Measurements from ENCODE around the gene IKZF3. TPM values are rescaled to one million over a fixed set of nuclear protein-coding genes. Genes with fewer than 3 reads are reported as not detected.
"Not testable (repeated sequence)": the region's sequence is repeated elsewhere in the genome, so short reads cannot be mapped to it uniquely, and the experiment has no call there.

Gene IKZF3
- total RNA-seq, 2 donors from 2014 or later, result 1.0 to 1.7 TPM

- intact Hi-C loops (cut with DNase I), result no loop called here
- DNase-seq (no peak), ATAC-seq (no peak)
Measured at GRCh38 chr17:39736319-39737165, 127.6 kb downstream of the IKZF3 start.

- no peak for DNase-seq
- intact Hi-C loops (cut with DNase I), result no loop called here
- no peak for ATAC-seq
Measured at GRCh38 chr17:39735882-39736281, 128.2 kb downstream of the IKZF3 start.

GRCh38 chr17:39732586-39732985 is 131.5 kb downstream of the IKZF3 start:
- intact Hi-C loops (cut with DNase I), result loop anchor here in 1 of 2 donors (5.0 kb wide), 1 partner anchor 110 kb away; no protein-coding TSS in a partner anchor
- ATAC-seq, result no peak
- no peak for DNase-seq

DNA sequence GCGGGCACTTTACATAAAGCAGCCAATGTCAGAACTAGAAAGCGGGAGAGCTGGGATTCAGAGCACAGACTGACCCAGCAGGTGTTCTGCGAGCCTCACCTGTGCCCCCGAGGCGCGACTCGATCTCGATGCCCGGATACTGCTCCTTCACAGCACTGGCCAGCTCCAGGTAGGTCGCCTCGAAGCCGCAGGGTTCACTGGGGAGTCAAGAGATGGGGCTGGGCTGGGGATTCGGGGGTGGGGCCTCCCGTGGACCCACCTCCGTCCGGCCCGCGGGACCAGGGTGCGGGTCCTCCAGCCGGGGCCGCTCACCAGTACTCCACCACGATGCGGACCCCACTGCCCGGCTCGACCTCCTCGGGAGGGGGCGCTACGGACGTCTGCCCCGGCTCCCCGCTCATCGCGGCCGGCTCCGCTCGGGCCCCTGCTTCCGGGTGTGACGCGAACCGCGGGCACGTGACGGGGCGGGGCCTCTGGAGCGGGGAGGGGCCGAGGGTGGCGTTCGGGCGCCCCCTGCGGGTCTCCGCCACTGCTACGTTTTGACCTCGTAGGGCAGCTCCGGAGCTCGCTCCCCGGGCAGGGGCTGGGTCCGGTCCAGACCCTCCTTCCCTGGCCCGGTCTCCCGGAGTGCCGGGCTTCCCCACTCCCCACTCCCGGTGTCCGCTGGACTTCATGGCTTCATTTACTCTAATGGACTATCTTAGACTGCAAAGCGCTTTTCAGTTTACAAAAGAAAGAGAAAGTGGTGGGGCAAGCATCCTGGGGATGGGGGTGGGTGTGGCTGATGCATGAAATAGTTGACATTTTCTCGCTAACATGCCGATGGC is 133.8 kb downstream of the IKZF3 start, which contains the start of gene MIEN1:
Gene MIEN1, minus strand, starts transcription at position 438 of the 827 bp plus-strand sequence. Its CDS starts 37 bp downstream, at position 401.
- ATAC-seq, result peak; percentile 97
- peak; percentile 93 for DNase-seq
- intact Hi-C loops (cut with DNase I), result loop anchor here in 1 of 2 donors (5.0 kb wide), 1 partner anchor 108 kb away; no protein-coding TSS in a partner anchor

GRCh38 chr17:39729280-39729851 is 134.7 kb downstream of the IKZF3 start:
- intact Hi-C loops (cut with DNase I), result no loop called here
- DNase-seq, result no peak
- ATAC-seq, result no peak

DNA sequence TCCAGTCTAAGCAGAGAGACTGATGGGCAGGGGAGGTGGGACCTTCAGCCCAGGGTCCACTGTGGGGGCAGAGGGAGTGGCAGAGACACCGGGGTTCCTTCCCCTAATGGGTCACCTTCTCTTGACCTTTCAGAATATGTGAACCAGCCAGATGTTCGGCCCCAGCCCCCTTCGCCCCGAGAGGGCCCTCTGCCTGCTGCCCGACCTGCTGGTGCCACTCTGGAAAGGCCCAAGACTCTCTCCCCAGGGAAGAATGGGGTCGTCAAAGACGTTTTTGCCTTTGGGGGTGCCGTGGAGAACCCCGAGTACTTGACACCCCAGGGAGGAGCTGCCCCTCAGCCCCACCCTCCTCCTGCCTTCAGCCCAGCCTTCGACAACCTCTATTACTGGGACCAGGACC is 136.6 kb downstream of the IKZF3 start:
- ATAC-seq, result no peak
- DNase-seq, result no peak
- intact Hi-C loops (cut with DNase I), result no loop called here

- intact Hi-C loops (cut with DNase I), result no loop called here
- DNase-seq, result no peak
- no peak for ATAC-seq
Measured at GRCh38 chr17:39726617-39727016, 137.5 kb downstream of the IKZF3 start.

DNA sequence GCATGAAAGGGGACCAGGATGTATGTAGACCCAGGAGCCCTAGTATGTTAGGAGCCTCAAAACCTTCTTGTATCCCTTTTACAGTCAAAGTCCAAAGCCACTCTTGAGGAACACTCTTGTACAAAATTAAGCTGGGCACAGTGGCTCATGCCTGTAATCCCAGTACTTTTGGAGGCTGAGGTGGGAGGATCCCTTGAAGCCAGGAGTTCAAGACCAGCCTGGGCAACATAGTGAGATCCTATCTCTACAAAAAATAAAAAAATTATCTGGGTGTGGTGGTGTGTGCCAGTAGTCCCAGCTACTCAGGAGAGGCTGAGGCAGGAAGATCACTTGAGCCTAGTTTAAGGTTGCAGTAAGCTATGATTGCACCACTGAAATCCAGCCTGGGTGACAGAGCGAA is 138.2 kb downstream of the IKZF3 start:
- DNase-seq; intact Hi-C loops (cut with DNase I); ATAC-seq: not testable (repeated sequence)

DNA sequence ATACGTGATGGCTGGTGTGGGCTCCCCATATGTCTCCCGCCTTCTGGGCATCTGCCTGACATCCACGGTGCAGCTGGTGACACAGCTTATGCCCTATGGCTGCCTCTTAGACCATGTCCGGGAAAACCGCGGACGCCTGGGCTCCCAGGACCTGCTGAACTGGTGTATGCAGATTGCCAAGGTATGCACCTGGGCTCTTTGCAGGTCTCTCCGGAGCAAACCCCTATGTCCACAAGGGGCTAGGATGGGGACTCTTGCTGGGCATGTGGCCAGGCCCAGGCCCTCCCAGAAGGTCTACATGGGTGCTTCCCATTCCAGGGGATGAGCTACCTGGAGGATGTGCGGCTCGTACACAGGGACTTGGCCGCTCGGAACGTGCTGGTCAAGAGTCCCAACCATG is 139.4 kb downstream of the IKZF3 start:
- DNase-seq (no peak), ATAC-seq (no peak)
- intact Hi-C loops (cut with DNase I), result no loop called here

GRCh38 chr17:39722965-39723848 is 140.9 kb downstream of the IKZF3 start:
- DNase-seq (no peak), ATAC-seq (peak; percentile 25 to 36)
- intact Hi-C loops (cut with DNase I), result no loop called here

- DNase-seq (no peak), ATAC-seq (no peak)
- intact Hi-C loops (cut with DNase I), result no loop called here
Measured at GRCh38 chr17:39722104-39722503, 142.0 kb downstream of the IKZF3 start.

- DNase-seq (no peak), ATAC-seq (no peak)
- intact Hi-C loops (cut with DNase I), result no loop called here
Measured at GRCh38 chr17:39719563-39720355, 144.4 kb downstream of the IKZF3 start.

DNA sequence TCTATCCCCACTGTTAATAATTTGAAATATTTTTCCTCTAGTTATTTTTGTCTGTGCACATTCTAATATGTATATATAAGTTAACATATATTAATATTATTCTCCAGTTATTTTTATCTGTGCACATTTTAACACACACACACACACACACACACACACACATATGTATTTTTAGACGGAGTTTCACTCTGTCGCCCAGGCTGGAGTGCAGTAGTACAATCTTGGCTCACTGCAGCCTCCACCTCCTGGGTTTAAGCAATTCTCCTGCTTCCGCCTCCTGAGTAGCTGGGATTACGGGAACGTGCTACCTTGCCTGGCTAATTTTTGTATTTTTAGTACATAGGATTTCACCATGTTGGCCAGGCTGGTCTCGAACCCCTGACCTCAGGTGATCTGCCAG is 146.5 kb downstream of the IKZF3 start:
- DNase-seq (no peak), ATAC-seq (no peak)
- intact Hi-C loops (cut with DNase I), result no loop called here

DNA sequence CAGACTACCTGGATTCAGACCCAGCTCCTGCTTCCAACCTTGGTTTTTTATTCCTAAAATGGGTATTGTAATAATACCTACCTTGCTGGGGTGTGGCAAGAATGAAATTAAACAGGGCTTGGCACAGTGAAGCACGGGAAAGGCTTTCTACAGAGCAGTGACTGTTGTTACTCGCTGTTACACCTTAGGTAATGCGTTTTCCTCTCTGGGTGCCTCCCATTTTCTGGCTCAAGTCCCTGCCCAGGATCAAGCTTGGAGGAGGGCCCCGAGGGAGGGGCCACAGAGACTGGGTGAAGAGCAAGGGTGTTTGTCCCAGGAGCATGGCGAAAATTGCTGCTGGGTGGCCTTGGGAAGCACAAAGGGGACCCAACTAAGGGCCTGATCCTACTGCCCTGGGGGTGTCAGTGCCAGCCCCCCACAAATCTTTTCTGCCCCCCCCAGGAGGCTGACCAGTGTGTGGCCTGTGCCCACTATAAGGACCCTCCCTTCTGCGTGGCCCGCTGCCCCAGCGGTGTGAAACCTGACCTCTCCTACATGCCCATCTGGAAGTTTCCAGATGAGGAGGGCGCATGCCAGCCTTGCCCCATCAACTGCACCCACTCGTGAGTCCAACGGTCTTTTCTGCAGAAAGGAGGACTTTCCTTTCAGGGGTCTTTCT is 147.1 kb downstream of the IKZF3 start:
- peak; percentile 64 to 83 for ATAC-seq
- no peak for DNase-seq
- intact Hi-C loops (cut with DNase I), result no loop called here

DNA sequence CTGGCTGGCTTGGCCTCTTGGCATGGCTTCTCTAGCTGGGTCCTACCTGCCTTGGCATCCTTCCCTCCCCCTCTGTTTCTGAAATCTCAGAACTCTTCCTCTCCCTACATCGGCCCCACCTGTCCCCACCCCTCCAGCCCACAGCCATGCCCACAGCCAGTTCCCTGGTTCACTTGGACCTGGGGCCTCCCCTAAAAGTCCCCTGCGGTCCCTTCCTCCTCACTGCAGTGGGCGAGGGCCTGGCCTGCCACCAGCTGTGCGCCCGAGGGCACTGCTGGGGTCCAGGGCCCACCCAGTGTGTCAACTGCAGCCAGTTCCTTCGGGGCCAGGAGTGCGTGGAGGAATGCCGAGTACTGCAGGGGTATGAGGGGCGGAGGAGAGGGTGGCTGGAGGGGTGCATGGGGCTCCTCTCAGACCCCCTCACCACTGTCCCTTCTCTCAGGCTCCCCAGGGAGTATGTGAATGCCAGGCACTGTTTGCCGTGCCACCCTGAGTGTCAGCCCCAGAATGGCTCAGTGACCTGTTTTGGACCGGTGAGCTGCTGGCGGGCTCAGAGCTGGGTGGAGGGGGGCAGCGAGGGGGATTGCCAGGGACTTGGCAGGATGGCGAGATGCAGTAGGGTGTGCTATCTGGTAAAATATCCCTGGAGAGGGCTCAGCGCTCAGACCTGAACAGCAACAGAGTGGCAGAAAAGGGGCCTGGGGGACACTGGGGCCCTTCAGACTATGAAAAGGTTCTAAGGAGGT is 147.9 kb downstream of the IKZF3 start:
- intact Hi-C loops (cut with DNase I), result no loop called here
- ATAC-seq (peak; percentile 65 to 74), DNase-seq (no peak)

DNA sequence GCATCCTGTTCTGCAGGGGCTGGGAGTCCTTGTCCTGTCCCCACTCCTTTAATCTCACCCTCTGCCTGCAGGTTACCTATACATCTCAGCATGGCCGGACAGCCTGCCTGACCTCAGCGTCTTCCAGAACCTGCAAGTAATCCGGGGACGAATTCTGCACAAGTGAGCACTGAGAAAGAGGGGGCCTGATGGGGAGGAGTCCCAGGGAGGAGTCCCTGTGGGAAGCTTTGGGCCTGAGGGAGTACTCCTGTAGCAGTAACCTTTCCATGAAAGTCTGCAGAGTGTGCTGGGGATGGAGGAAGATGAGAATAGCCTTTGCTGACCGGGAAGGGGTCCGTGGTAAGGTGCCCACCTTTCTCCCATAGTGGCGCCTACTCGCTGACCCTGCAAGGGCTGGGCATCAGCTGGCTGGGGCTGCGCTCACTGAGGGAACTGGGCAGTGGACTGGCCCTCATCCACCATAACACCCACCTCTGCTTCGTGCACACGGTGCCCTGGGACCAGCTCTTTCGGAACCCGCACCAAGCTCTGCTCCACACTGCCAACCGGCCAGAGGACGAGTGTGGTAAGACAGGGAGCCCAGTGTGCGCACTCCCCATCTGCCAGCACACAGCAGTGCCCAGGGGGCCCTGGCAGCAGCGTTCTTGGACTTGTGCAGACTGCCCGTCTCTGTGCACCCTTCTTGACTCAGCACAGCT is 148.6 kb downstream of the IKZF3 start:
- no peak for ATAC-seq
- intact Hi-C loops (cut with DNase I), result no loop called here

More for the DNA sequence above, 148.6 kb downstream of the IKZF3 start:
- DNase-seq, result no peak
